ENCODE data around the gene PRKCA. TPM values are rescaled to one million over a fixed set of nuclear protein-coding genes. Genes with fewer than 3 reads are reported as not detected.

Gene PRKCA
- total and polyA plus RNA-seq, 2 donors (not counting 3 experiments of a cell fraction or from before 2014, with no cell fraction given): 7.5 to 34.2 TPM

GRCh38 chr17:66649818-66650543 lies 347.6 kb downstream of the PRKCA start:
- POLR2A ChIA-PET: interaction anchor here (0.5 kb wide), 1 partner anchor 45 kb away, joined by 3 read pairs; no protein-coding TSS in a partner anchor
- Histone ChIP-seq H3K27ac (ENCODE audit: insufficient read depth, low read depth, low read length) (no peak overlapping the region), H3K9me3 (replicated peaks; ENCODE audit: control insufficient read depth, insufficient read depth, low read length) (no peaks in the 10 kb centered on the region), H3K79me2 (ENCODE audit: control insufficient read depth, insufficient read depth, low read length) (no peaks in the 10 kb centered on the region), H3K4me3 (replicated peaks in 1 of 3; ENCODE audit: insufficient read depth in 1 of 3, low read depth in 1 of 3, low read length in 3 of 3) (no peak overlapping the region), H3K4me2 (ENCODE audit: insufficient read depth, low read length) (no peak overlapping the region), H3K27me3 (ENCODE audit: control insufficient read depth in 2 of 2, insufficient read depth in 2 of 2, low read length in 2 of 2) (no peaks in the 10 kb centered on the region), H3K36me3 (ENCODE audit: control insufficient read depth in 2 of 2, extremely low read depth in 1 of 2, insufficient read depth in 2 of 2, low read length in 2 of 2) (no peaks in the 10 kb centered on the region), H4K20me1 (replicated peaks; ENCODE audit: control insufficient read depth, extremely low read depth, insufficient read depth, low read length) (no peaks in the 10 kb centered on the region), H2AFZ (ENCODE audit: low read depth, low read length) (no peak overlapping the region), H3K4me1 (ENCODE audit: control insufficient read depth, extremely low read depth, insufficient read depth, low read length) (peaks cover 3% of the 10 kb centered on the region), H3K9ac (replicated peaks; ENCODE audit: extremely low read depth, insufficient read depth, low read length) (no peak overlapping the region), H3K9me1 (replicated peaks; ENCODE audit: control insufficient read depth, extremely low read depth, insufficient read depth, low read length) (no peaks in the 10 kb centered on the region)
- intact Hi-C loops (cut with micrococcal nuclease) (no loop called here), dilution Hi-C loops (cut with MboI; ENCODE audit: extremely low pct_ligation_motif_present, low sequenced_read_pairs) (no loop called here)
- DNase-seq (ENCODE audit: low read depth, low spot score) (no peak), FAIRE-seq (no peak)
- TF ChIP-seq FOS (IDR thresholded peaks at IDR 0.05; ENCODE audit: borderline replicate concordance, insufficient read depth, low read length) (no peak), GATA2 (IDR thresholded peaks at IDR 0.05; ENCODE audit: insufficient read depth, insufficient read length, low read depth, low read length) (no peak), JUN (IDR thresholded peaks at IDR 0.05; ENCODE audit: borderline replicate concordance, insufficient read depth, insufficient read length, low read depth) (no peak), MYC (IDR thresholded peaks at IDR 0.05; ENCODE audit: low read depth, low read length) (no peak), MAX (IDR thresholded peaks at IDR 0.05; ENCODE audit: insufficient read depth, insufficient read length) (no peak), EZH2 (IDR thresholded peaks at IDR 0.05; ENCODE audit: borderline replicate concordance, low read depth, low read length, severe bottlenecking) (no peak), CTCF (IDR thresholded peaks at IDR 0.05; ENCODE audit: extremely low read depth in 1 of 2, insufficient read depth in 1 of 2, low read depth in 1 of 2, low read length in 2 of 2) (no peak), POLR2AphosphoS5 (IDR thresholded peaks at IDR 0.05; ENCODE audit: insufficient read depth, low read depth, low read length) (no peak), POLR2A (IDR thresholded peaks at IDR 0.05; ENCODE audit: low read depth, low read length) (no peak)
- no TSS peak for BruUV-seq (replicated peaks)
- CTCF ChIA-PET: interaction anchor here (1.4 kb wide), 2 partner anchors 9 to 19 kb away, joined by 4 to 5 read pairs; no protein-coding TSS in a partner anchor

Data from endothelial cell of umbilical vein (primary cell).